Measurements from ENCODE around the gene CAB39. TPM values are rescaled to one million over a fixed set of nuclear protein-coding genes. Genes with fewer than 3 reads are reported as not detected.
A peak's percentile ranks its signal among the peaks of the same experiment; 100 is the strongest.

CAB39 gene
- total RNA-seq, 1 experiment from 2014 or later = 88.7 TPM

DNA sequence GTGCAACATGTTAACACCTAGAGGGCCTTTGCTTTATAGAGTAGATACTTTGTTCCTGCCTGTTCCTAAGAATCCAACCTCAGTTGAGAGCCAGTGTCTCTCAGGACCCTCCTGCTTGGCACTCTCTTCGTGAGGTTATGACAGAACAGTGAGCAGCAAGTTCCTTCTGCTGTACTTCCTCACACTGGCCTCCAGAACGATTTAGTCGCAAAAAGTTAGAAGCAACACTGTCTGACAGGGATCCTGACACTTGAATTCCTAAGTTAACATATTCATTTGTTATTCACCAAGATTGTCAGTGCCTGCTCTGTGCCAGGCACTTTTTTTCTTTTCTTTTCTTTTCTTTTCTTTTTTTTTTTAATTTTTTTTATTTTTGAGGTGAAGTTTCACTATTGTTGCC lies 95.1 kb downstream of the CAB39 start:
- H3K4me1 Mint-ChIP-seq (ENCODE audit: low read depth, unreplicated experiment) = no peaks in the 10 kb centered on the region
- intact Hi-C loops (cut with micrococcal nuclease; ENCODE audit: unreplicated experiment) = no loop called here
- peak overlapping the region; percentile 56 for H3K27ac Mint-ChIP-seq (ENCODE audit: unreplicated experiment)
- peaks cover 27% of the 10 kb centered on the region for H3K36me3 Mint-ChIP-seq (ENCODE audit: insufficient read depth, unreplicated experiment)
- no peaks in the 10 kb centered on the region for H3K27me3 Mint-ChIP-seq (ENCODE audit: unreplicated experiment)
- no peaks in the 10 kb centered on the region for H3K9me3 Mint-ChIP-seq (ENCODE audit: low read depth, unreplicated experiment)
- TF ChIP-seq, protein P1, sequence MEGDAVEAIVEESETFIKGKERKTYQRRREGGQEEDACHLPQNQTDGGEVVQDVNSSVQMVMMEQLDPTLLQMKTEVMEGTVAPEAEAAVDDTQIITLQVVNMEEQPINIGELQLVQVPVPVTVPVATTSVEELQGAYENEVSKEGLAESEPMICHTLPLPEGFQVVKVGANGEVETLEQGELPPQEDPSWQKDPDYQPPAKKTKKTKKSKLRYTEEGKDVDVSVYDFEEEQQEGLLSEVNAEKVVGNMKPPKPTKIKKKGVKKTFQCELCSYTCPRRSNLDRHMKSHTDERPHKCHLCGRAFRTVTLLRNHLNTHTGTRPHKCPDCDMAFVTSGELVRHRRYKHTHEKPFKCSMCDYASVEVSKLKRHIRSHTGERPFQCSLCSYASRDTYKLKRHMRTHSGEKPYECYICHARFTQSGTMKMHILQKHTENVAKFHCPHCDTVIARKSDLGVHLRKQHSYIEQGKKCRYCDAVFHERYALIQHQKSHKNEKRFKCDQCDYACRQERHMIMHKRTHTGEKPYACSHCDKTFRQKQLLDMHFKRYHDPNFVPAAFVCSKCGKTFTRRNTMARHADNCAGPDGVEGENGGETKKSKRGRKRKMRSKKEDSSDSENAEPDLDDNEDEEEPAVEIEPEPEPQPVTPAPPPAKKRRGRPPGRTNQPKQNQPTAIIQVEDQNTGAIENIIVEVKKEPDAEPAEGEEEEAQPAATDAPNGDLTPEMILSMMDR (IDR thresholded peaks at IDR 0.05; ENCODE audit: unreplicated experiment) = no peak
- BruUV-seq (replicated peaks) = no TSS peak
- CTCF ChIA-PET = no interaction called here
- H3K4me3 Mint-ChIP-seq (ENCODE audit: low read depth, unreplicated experiment) = no peak overlapping the region
- no peak for DNase-seq

DNA sequence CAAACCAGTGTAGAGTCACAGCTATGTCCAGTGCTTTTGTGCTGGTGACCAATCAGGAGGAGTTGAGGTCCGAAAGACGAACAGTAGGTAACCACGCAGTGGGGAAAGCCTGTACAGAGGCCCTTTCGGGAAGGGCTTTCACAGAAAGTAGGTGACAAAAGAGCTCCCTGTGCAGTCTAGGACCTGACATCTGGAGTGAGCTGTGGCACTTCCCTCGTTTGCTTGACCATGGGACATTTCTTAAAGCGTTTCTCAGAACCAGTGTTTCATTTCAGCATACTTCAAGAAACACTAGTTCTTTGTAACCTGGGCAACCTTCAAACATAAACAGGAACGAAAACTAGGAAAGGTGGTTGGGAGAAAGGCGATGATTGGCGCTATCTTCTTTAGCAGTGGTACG lies 96.4 kb downstream of the CAB39 start:
- Mint-ChIP-seq H3K36me3 (ENCODE audit: insufficient read depth, unreplicated experiment) (peaks cover 14% of the 10 kb centered on the region), H3K4me1 (ENCODE audit: low read depth, unreplicated experiment) (no peaks in the 10 kb centered on the region), H3K27ac (ENCODE audit: unreplicated experiment) (no peak overlapping the region)

DNA sequence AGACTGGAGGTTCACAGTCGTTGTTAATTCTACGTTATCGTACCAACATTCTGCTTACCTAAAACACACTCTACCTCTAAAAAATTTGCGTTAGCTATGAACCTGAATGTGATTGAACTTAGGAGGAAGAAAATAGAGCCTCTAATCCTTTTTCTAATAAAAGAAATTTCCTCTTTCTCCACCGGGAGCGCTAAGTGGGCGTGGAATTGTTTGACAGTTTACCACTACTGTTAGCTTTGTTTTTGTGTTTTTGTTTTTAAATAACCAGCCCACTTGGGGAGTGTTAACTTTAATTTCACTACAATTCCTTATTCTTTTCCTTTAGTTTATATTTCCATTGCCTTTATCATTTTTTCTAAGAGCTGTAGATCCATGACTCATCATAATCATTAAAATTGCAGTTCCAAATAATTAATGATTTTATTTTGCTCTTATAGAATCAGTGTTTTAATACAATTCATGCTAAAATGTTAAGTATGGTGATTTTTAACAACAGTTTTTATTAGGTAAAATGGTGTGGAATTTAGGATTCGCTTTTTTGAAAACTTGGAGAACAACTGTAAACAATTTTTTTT lies 97.1 kb downstream of the CAB39 start:
- Mint-ChIP-seq H3K27me3 (ENCODE audit: unreplicated experiment) (no peaks in the 10 kb centered on the region), H3K9me3 (ENCODE audit: low read depth, unreplicated experiment) (no peaks in the 10 kb centered on the region), H3K4me1 (ENCODE audit: low read depth, unreplicated experiment) (no peaks in the 10 kb centered on the region), H3K4me3 (ENCODE audit: low read depth, unreplicated experiment) (no peak overlapping the region), H3K27ac (ENCODE audit: unreplicated experiment) (no peak overlapping the region), H3K36me3 (ENCODE audit: insufficient read depth, unreplicated experiment) (peaks cover 16% of the 10 kb centered on the region)
- no peak for DNase-seq
- intact Hi-C loops (cut with micrococcal nuclease; ENCODE audit: unreplicated experiment) = loop anchor here (5.0 kb wide), 1 partner anchor 192 kb away; no protein-coding TSS in a partner anchor
- BruUV-seq (replicated peaks) = no TSS peak
- TF ChIP-seq, protein P1 (IDR thresholded peaks at IDR 0.05; ENCODE audit: unreplicated experiment) = no peak
- CTCF ChIA-PET = interaction anchor here (0.7 to 1.2 kb wide), 3 partner anchors 16 to 167 kb away, joined by 4 to 6 read pairs (median 5); no protein-coding TSS in a partner anchor

More for the DNA sequence above, 96.4 kb downstream of the CAB39 start:
- no peak for DNase-seq
- no TSS peak for BruUV-seq (replicated peaks)
- TF ChIP-seq, protein P1 (IDR thresholded peaks at IDR 0.05; ENCODE audit: unreplicated experiment) = no peak
- intact Hi-C loops (cut with micrococcal nuclease; ENCODE audit: unreplicated experiment) = no loop called here
- Mint-ChIP-seq H3K27me3 (ENCODE audit: unreplicated experiment) (no peaks in the 10 kb centered on the region), H3K4me3 (ENCODE audit: low read depth, unreplicated experiment) (no peak overlapping the region), H3K9me3 (ENCODE audit: low read depth, unreplicated experiment) (no peaks in the 10 kb centered on the region)
- CTCF ChIA-PET = interaction anchor here (1.2 kb wide), 1 partner anchor 15 kb away, joined by 4 read pairs; no protein-coding TSS in a partner anchor

DNA sequence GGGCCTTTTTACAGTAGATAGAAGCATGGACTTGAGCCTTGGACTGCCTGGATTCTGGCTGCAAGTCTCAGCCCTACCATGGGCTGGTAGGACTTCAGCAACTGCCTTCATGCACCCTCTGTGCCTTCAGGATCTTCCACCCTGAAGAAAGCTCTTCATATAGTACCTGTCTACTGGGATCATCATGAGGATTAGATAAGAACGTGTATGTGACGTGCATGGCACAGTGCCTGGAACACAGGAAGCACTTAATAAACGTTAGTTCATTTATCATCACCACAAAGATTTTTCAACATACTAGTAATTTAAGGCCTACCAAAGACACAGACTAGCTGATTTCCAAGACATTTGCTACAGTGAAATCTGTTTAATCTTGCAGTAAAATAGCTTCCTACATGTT lies 98.9 kb downstream of the CAB39 start:
- intact Hi-C loops (cut with micrococcal nuclease; ENCODE audit: unreplicated experiment) = loop anchor here (5.0 kb wide), 1 partner anchor 194 kb away; no protein-coding TSS in a partner anchor
- CTCF ChIA-PET = no interaction called here
- H3K27ac Mint-ChIP-seq (ENCODE audit: unreplicated experiment) = no peak overlapping the region

More for the DNA sequence above, 98.9 kb downstream of the CAB39 start:
- no TSS peak for BruUV-seq (replicated peaks)
- Mint-ChIP-seq H3K4me3 (ENCODE audit: low read depth, unreplicated experiment) (no peak overlapping the region), H3K36me3 (ENCODE audit: insufficient read depth, unreplicated experiment) (peaks cover 19% of the 10 kb centered on the region), H3K27me3 (ENCODE audit: unreplicated experiment) (no peaks in the 10 kb centered on the region), H3K9me3 (ENCODE audit: low read depth, unreplicated experiment) (no peaks in the 10 kb centered on the region), H3K4me1 (ENCODE audit: low read depth, unreplicated experiment) (no peaks in the 10 kb centered on the region)
- no peak for DNase-seq
- TF ChIP-seq, protein P1 (IDR thresholded peaks at IDR 0.05; ENCODE audit: unreplicated experiment) = no peak
